ENCODE measurements around the gene ZDHHC21.

ZDHHC21 gene

DNA sequence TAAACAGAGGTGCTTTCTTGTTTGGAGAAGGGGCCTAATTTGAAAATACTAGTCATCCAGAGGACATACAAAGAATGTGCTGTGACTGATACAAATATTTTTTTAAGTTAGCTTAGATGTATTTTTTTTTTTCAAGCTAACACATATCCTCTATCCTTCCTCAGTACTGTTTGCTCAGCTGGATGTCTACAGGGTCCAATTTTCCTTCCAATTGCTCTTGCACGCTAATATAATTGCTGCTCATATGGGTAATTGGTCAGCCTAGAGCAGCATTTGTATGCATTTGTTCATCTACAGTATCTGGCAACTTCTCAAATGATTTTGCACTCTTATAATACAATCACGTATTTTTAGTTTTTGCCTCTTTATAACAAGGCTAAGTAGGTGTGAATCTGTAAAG is 84.7 kb downstream of the ZDHHC21 start:
- TF ChIP-seq FOXP2 (optimal IDR thresholded peaks at IDR 0.05; ENCODE audit: borderline replicate concordance, extremely low read depth, extremely low read length, insufficient read depth) = no peak
- TF ChIP-seq, protein P1, sequence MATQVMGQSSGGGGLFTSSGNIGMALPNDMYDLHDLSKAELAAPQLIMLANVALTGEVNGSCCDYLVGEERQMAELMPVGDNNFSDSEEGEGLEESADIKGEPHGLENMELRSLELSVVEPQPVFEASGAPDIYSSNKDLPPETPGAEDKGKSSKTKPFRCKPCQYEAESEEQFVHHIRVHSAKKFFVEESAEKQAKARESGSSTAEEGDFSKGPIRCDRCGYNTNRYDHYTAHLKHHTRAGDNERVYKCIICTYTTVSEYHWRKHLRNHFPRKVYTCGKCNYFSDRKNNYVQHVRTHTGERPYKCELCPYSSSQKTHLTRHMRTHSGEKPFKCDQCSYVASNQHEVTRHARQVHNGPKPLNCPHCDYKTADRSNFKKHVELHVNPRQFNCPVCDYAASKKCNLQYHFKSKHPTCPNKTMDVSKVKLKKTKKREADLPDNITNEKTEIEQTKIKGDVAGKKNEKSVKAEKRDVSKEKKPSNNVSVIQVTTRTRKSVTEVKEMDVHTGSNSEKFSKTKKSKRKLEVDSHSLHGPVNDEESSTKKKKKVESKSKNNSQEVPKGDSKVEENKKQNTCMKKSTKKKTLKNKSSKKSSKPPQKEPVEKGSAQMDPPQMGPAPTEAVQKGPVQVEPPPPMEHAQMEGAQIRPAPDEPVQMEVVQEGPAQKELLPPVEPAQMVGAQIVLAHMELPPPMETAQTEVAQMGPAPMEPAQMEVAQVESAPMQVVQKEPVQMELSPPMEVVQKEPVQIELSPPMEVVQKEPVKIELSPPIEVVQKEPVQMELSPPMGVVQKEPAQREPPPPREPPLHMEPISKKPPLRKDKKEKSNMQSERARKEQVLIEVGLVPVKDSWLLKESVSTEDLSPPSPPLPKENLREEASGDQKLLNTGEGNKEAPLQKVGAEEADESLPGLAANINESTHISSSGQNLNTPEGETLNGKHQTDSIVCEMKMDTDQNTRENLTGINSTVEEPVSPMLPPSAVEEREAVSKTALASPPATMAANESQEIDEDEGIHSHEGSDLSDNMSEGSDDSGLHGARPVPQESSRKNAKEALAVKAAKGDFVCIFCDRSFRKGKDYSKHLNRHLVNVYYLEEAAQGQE (IDR thresholded peaks at IDR 0.05; ENCODE audit: insufficient read depth in 1 of 2, low read depth in 2 of 2, low read length in 2 of 2) = no peak
- no peak for TF ChIP-seq TAF1 (IDR thresholded peaks at IDR 0.05; ENCODE audit: borderline replicate concordance, insufficient read depth, low read length)
- no peak for TF ChIP-seq POLR2AphosphoS5 (IDR thresholded peaks at IDR 0.05; ENCODE audit: low read depth, low read length)
- no peak for TF ChIP-seq SIN3A (IDR thresholded peaks at IDR 0.05; ENCODE audit: borderline replicate concordance, insufficient read depth, low read length)

DNA sequence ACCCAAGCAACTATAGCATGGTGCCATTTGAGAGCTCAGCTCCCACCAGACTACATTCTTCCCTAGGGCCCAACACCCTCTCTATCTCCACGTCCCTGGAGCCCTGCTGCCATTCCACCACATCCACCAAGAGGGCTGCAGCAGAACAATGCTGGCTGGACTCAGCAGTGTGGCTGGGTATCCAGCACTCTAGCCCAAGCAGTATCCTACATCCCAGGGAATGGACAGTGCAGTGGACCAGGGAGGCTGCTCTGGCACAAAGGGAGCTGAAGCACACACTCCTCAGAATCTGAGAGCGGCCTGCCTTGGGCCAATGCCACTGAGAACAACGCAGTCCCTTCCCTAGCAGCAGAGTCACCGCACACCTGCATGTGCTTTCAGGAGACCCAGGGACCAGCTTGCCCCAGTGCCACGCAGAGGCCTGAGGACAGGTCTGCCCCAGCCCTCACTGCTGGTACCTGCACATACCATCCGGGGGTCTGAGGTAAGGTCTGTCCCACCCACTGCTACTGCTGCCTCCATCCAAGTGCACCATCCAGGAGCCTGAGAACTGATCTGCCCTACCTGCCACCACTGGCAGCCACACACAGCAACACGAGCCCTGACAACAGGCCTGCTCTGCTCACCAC is 95.9 kb downstream of the ZDHHC21 start:
- no peak for TF ChIP-seq TAF1 (IDR thresholded peaks at IDR 0.05; ENCODE audit: borderline replicate concordance, insufficient read depth, low read length)
- no peak for TF ChIP-seq SIN3A (IDR thresholded peaks at IDR 0.05; ENCODE audit: borderline replicate concordance, insufficient read depth, low read length)
- TF ChIP-seq POLR2AphosphoS5 (IDR thresholded peaks at IDR 0.05; ENCODE audit: low read depth, low read length) = no peak
- TF ChIP-seq FOXP2 (optimal IDR thresholded peaks at IDR 0.05; ENCODE audit: borderline replicate concordance, extremely low read depth, extremely low read length, insufficient read depth) = no peak

DNA sequence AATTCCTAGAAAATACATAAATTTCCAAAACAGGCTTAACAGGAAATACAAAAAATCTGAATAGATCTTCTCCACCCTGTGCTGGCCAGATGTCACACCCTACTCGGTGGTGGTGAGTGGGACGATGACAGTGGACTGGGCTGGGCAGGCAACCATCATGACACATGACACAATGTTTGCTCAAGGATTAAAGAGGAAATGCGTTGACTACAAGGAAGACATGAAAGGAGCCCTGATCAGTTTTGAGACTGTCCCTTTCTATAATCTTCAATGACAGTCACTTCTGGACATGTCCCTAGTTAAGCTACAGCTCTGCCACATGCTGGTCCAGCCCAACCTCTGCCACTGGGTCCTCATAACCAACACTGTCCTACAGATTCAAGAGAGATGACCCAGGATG is 99.8 kb downstream of the ZDHHC21 start:
- TF ChIP-seq FOXP2 (optimal IDR thresholded peaks at IDR 0.05; ENCODE audit: borderline replicate concordance, extremely low read depth, extremely low read length, insufficient read depth) (no peak), SIN3A (IDR thresholded peaks at IDR 0.05; ENCODE audit: borderline replicate concordance, insufficient read depth, low read length) (no peak), POLR2AphosphoS5 (IDR thresholded peaks at IDR 0.05; ENCODE audit: low read depth, low read length) (no peak), TAF1 (IDR thresholded peaks at IDR 0.05; ENCODE audit: borderline replicate concordance, insufficient read depth, low read length) (no peak)
- TF ChIP-seq, protein P1 (IDR thresholded peaks at IDR 0.05; ENCODE audit: insufficient read depth in 1 of 2, low read depth in 2 of 2, low read length in 2 of 2) = no peak

DNA sequence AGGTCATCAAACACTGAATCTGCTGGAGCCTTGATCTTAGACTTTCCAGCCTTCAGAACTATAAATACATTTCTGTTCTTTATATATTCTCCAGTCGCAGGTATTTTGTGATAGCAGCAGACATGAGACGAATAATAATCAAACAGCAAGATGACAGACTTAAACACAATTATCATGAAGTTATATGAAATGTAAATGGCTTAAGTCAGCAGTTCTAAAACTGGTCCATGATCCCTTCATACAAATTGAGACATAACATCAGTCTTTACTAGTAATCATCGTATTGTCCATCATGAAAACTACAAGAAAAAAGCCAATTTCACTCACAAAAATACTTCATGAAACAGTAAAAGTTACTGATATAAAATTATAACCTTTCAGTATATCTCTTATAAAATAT is 101.8 kb downstream of the ZDHHC21 start:
- TF ChIP-seq FOXP2 (optimal IDR thresholded peaks at IDR 0.05; ENCODE audit: borderline replicate concordance, extremely low read depth, extremely low read length, insufficient read depth) (no peak), TAF1 (IDR thresholded peaks at IDR 0.05; ENCODE audit: borderline replicate concordance, insufficient read depth, low read length) (no peak), SIN3A (IDR thresholded peaks at IDR 0.05; ENCODE audit: borderline replicate concordance, insufficient read depth, low read length) (no peak)

DNA sequence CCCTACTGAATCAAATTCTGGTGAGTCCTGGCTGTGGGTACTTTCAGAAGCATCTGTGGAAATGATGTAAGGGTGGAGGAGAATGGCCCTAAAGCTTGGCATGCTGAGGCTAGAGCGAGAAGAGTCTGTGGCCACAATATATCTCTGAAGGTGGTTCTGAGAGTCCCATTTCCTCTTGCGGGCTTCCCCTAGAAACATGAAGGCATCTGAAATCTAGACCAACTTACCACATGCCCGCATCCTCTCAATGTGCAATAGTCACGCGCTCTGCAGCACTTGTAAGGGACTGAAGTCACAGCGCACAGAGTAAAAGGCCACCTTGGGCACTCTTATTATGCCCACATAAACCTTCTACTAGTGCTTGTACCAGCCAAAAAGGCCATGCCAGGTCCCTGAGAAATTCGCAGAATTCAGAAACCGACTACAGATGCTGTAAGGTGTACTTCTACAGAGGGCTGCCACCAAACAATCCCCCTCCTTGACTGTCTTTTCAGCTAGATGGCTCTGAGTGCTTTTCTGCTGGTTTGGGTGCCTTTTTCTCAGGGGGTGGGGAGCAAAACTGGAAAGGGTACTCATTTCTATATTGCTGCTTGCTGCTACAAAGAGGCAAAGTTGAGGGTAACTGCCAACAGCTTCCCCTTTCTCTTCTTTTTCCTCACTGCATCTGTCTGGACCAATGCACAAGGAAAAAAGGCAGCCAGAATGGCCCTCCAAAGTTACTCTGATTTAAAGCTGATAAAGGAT is 107.3 kb downstream of the ZDHHC21 start:
- TF ChIP-seq, protein P1 (IDR thresholded peaks at IDR 0.05; ENCODE audit: insufficient read depth in 1 of 2, low read depth in 2 of 2, low read length in 2 of 2) = no peak
- TF ChIP-seq TAF1 (IDR thresholded peaks at IDR 0.05; ENCODE audit: borderline replicate concordance, insufficient read depth, low read length) (no peak), POLR2AphosphoS5 (IDR thresholded peaks at IDR 0.05; ENCODE audit: low read depth, low read length) (no peak)

DNA sequence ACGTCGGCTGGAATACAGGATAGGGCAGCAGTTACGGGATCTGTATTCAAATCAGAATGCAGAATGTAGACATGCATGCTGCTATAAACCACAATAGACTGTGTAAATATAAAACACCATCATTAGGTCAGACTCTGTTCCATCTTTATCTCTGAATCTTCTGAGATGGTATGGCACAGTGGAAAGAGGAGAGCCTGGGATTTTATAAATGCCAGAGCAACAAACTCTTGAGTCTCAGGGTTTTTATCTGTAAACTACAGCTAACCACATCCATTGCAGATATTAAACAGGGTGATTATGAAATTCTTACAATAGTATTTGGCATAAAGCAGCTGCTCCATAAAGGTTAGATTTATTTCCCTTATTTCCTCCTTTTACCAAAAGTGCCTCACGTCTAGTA is 108.7 kb downstream of the ZDHHC21 start:
- TF ChIP-seq FOXP2 (optimal IDR thresholded peaks at IDR 0.05; ENCODE audit: borderline replicate concordance, extremely low read depth, extremely low read length, insufficient read depth) = no peak
- TF ChIP-seq SIN3A (IDR thresholded peaks at IDR 0.05; ENCODE audit: borderline replicate concordance, insufficient read depth, low read length) = no peak
- no peak for TF ChIP-seq TAF1 (IDR thresholded peaks at IDR 0.05; ENCODE audit: borderline replicate concordance, insufficient read depth, low read length)
- TF ChIP-seq POLR2AphosphoS5 (IDR thresholded peaks at IDR 0.05; ENCODE audit: low read depth, low read length) = no peak
- TF ChIP-seq, protein P1 (IDR thresholded peaks at IDR 0.05; ENCODE audit: insufficient read depth in 1 of 2, low read depth in 2 of 2, low read length in 2 of 2) = no peak

All from PFSK-1 (cell line).